ENCODE measurements around the gene MTMR6.

MTMR6 gene

GRCh38 chr13:25295228-25295627 lies 7.9 kb upstream of the MTMR6 start:
- TF ChIP-seq CTCF (IDR thresholded peaks at IDR 0.05; ENCODE audit: low read depth, low read length) = no peak
- H3K4me3 ChIP-seq (replicated peaks in 1 of 2; ENCODE audit: low read depth in 2 of 2, low read length in 2 of 2) = no peak overlapping the region
- DNase-seq (ENCODE audit: low read depth in 2 of 2) = peak in 1 of 2 donors; percentile 31

- TF ChIP-seq CTCF (IDR thresholded peaks at IDR 0.05; ENCODE audit: low read depth, low read length) = no peak
- DNase-seq (ENCODE audit: low read depth in 2 of 2) = peak in 1 of 2 donors; percentile 17
- H3K4me3 ChIP-seq (replicated peaks in 1 of 2; ENCODE audit: low read depth in 2 of 2, low read length in 2 of 2) = no peak overlapping the region
These were observed 5.0 kb upstream of the MTMR6 start for GRCh38 chr13:25292301-25292700.

DNA sequence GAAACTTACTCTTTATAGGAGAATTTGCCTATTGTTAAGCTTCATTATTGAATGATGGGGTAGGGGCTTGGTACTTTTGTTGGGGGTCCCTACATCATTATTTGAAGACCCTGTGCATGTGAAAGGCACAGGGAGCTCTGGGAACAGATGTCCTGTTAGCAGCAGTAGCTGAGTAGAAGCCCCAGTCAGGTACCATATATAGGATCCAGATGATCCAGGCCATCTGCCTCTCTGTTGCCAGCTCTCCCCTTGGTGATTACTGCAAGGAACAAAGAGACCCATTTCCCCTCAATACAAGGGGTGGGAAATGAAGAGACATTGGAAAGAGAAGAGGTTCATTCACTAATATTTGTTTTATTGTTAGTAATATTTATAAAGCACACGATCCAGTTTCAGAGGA lies 4.4 kb upstream of the MTMR6 start:
- TF ChIP-seq CTCF (IDR thresholded peaks at IDR 0.05; ENCODE audit: low read depth, low read length) = no peak

DNA sequence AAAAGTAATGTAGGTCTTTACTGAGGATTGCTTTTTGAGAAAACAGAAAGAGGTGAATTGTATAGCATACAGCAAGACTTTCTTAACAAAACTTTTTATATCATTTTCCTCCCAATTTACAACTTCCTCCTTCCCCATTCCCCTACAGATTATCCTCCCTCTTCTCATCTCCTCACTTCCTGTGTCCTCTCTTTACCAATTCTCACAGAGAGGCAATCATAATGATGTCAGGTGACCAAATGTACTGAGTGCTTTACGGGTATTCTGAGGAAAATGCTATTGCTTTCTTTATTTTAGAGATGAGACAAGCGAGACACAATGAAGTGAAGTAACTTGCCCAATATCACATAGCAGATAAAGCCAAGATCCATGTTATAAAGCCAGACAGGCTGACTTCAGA lies 1.7 kb upstream of the MTMR6 start:
- DNase-seq (ENCODE audit: low read depth in 2 of 2) = no peak
- TF ChIP-seq CTCF (IDR thresholded peaks at IDR 0.05; ENCODE audit: low read depth, low read length) = no peak

More for the DNA sequence above, 4.4 kb upstream of the MTMR6 start:
- DNase-seq (ENCODE audit: low read depth in 2 of 2) = no peak
- H3K4me3 ChIP-seq (replicated peaks in 1 of 2; ENCODE audit: low read depth in 2 of 2, low read length in 2 of 2) = no peak overlapping the region

GRCh38 chr13:25286308-25286968 lies 850 bp downstream of the MTMR6 start:
- peak overlapping the region; percentile 68 to 94 for H3K4me3 ChIP-seq (replicated peaks in 1 of 2; ENCODE audit: low read depth in 2 of 2, low read length in 2 of 2)
- no peak for TF ChIP-seq CTCF (IDR thresholded peaks at IDR 0.05; ENCODE audit: low read depth, low read length)
- peak; percentile 52 to 63 for DNase-seq (ENCODE audit: low read depth in 2 of 2)

More for the DNA sequence above, 1.7 kb upstream of the MTMR6 start:
- no peak overlapping the region for H3K4me3 ChIP-seq (replicated peaks in 1 of 2; ENCODE audit: low read depth in 2 of 2, low read length in 2 of 2)

DNA sequence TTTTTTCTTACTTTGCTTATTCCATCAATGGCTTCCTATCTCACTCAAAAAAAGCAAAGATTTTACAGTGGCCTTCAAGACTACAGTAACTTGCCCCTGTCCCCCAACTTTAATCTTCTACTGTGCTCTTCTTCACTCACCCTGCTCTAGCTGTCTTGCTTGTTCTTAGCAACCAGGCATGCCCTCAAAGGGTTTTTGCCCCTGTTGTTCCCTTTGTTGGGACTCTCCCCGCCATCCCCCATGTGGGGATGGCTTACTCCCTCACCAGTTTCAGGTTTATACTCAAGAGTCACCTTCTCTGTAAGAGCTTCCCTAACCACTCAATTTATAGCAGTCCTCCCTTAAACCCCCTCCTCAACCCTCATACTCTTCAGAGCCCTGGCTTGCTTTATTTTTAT lies 5.4 kb downstream of the MTMR6 start:
- TF ChIP-seq CTCF (IDR thresholded peaks at IDR 0.05; ENCODE audit: low read depth, low read length) = no peak
- no peak for DNase-seq (ENCODE audit: low read depth in 2 of 2)
- no peak overlapping the region for H3K4me3 ChIP-seq (replicated peaks in 1 of 2; ENCODE audit: low read depth in 2 of 2, low read length in 2 of 2)
